ENCODE measurements around the gene CNOT11. TPM values are rescaled to one million over a fixed set of nuclear protein-coding genes. Genes with fewer than 3 reads are reported as not detected.
A peak's percentile ranks its signal among the peaks of the same experiment; 100 is the strongest.

The CNOT11 gene
- total and polyA plus RNA-seq, 2 of the 13 experiments (the other 11 are each of a cell fraction or from before 2014, with no cell fraction given), result 114 to 209 TPM

- FAIRE-seq (no peak), ATAC-seq (no peak), DNase-seq (ENCODE audit: low spot score) (no peak)
- Histone ChIP-seq H3K4me1 (ENCODE audit: insufficient read depth, low read length) (peaks cover 73% of the 10 kb centered on the region), H3K4me3 (replicated peaks in 1 of 3; ENCODE audit: insufficient read depth in 1 of 3, low read depth in 2 of 3, low read length in 3 of 3) (no peak overlapping the region), H2AFZ (ENCODE audit: low read length) (no peak overlapping the region), H3K9me3 (ENCODE audit: low read length) (no peaks in the 10 kb centered on the region), H3K27me3 (ENCODE audit: control insufficient read depth in 1 of 2, insufficient read depth in 2 of 2, low read length in 2 of 2) (no peaks in the 10 kb centered on the region; a peak in 1 of 5 replicates), H3K27ac (ENCODE audit: extremely low read length, insufficient read depth, low read length) (peak overlapping the region; percentile 32), H3K4me2 (ENCODE audit: low read depth, low read length) (peak overlapping the region; percentile 65), H3K36me3 (replicated peaks in 1 of 2; ENCODE audit: control insufficient read depth in 1 of 2, insufficient read depth in 2 of 2, low read length in 2 of 2) (peaks cover 9 to 34% of the 10 kb centered on the region in 2 experiments), H3K79me2 (ENCODE audit: insufficient read depth, low read length) (peaks cover 73% of the 10 kb centered on the region), H4K20me1 (ENCODE audit: insufficient read depth, low read length) (peaks cover 3% of the 10 kb centered on the region; the same call in 1 of the 2 replicates), H3K9ac (ENCODE audit: insufficient read depth, low read depth, low read length) (no peak overlapping the region)
- 90% methylated on average over 2 of the region's 2 CpGs for WGBS (ENCODE audit: low lambda C conversion rate)
- CTCF ChIA-PET (ENCODE audit: low intra/inter-chr PET ratio, low total read pairs), result no interaction called here
- in situ Hi-C loops (cut with HindIII; ENCODE audit: extremely low pct_ligation_motif_present, low pct_unique_long_range_greater_than_20kb) (no loop called here), intact Hi-C loops (cut with micrococcal nuclease; ENCODE audit: unreplicated experiment) (no loop called here)
- TF ChIP-seq ZSCAN25 (CRISPR knock-in tag; IDR thresholded peaks at IDR 0.05), result 0 out of 2 replicates have a peak, but pooled peaks have one; percentile 15
- no peak for TF ChIP-seq TP53 (CRISPR knock-in tag; conservative IDR thresholded peaks at IDR 0.05)
- BruUV-seq (replicated peaks), result no TSS peak
- POLR2A ChIA-PET, result interaction anchor here (1.0 to 1.4 kb wide), 3 partner anchors 10 to 52 kb away, joined by 3 read pairs; partner anchors contain the start of gene RNF149
These were observed 3.6 kb downstream of the CNOT11 start for GRCh38 chr2:101256316-101256715.

DNA sequence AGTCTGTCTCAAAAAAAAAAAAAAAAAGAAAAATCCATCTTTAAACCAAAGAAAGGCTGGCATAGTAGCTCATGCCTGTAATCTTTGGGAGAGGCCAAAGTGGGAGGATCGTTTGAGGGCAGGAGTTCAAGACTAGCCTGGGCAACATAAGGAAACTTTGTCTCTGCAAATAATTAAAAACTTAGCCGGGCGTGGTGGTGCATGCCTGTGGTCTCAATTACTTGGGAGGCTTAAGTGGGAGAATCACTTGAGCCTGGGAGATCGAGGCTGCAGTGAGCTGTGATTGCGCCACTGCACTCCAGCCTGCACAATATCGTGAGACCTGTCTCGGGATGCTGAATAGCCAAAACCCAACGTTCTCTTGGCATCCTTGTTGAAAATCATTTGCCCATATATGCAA is 6.1 kb downstream of the CNOT11 start:
- peaks cover 91% of the 10 kb centered on the region for H3K4me1 ChIP-seq (ENCODE audit: insufficient read depth, low read length)
- WGBS (ENCODE audit: low lambda C conversion rate), result 94% methylated on average over 8 of the region's 8 CpGs
- H3K9ac ChIP-seq (ENCODE audit: insufficient read depth, low read depth, low read length), result no peak overlapping the region
- H2AFZ ChIP-seq (ENCODE audit: low read length), result no peak overlapping the region
- no peak overlapping the region for H3K27ac ChIP-seq (ENCODE audit: extremely low read length, insufficient read depth, low read length)
- ChIA-PET CTCF (ENCODE audit: low intra/inter-chr PET ratio, low total read pairs) (no interaction called here), POLR2A (interaction anchor here (1.0 kb wide), 1 partner anchor 9 kb away, joined by 4 read pairs; no protein-coding TSS in a partner anchor)
- H3K9me3 ChIP-seq (ENCODE audit: low read length), result no peaks in the 10 kb centered on the region
- peaks cover 68% of the 10 kb centered on the region for H3K79me2 ChIP-seq (ENCODE audit: insufficient read depth, low read length)
- peaks cover 9 to 50% of the 10 kb centered on the region in 2 experiments for H3K36me3 ChIP-seq (replicated peaks in 1 of 2; ENCODE audit: control insufficient read depth in 1 of 2, insufficient read depth in 2 of 2, low read length in 2 of 2)
- H3K27me3 ChIP-seq (ENCODE audit: control insufficient read depth in 1 of 2, insufficient read depth in 2 of 2, low read length in 2 of 2), result no peaks in the 10 kb centered on the region; a peak in 1 of 5 replicates
- DNase-seq (ENCODE audit: low spot score) (no peak), FAIRE-seq (no peak), ATAC-seq (no peak)
- in situ Hi-C loops (cut with HindIII; ENCODE audit: extremely low pct_ligation_motif_present, low pct_unique_long_range_greater_than_20kb) (no loop called here), intact Hi-C loops (cut with micrococcal nuclease; ENCODE audit: unreplicated experiment) (no loop called here)
- BruUV-seq (replicated peaks), result no TSS peak
- H3K4me2 ChIP-seq (ENCODE audit: low read depth, low read length), result no peak overlapping the region
- H3K4me3 ChIP-seq (replicated peaks in 1 of 3; ENCODE audit: insufficient read depth in 1 of 3, low read depth in 2 of 3, low read length in 3 of 3), result no peak overlapping the region
- peaks cover 3% of the 10 kb centered on the region; the same call in 1 of the 2 replicates for H4K20me1 ChIP-seq (ENCODE audit: insufficient read depth, low read length)
- TF ChIP-seq CEBPB (IDR thresholded peaks at IDR 0.05; ENCODE audit: borderline replicate concordance, low read depth, low read length) (0 out of 2 replicates have a peak, but pooled peaks have one; percentile 13), ZNF879 (CRISPR knock-in tag; IDR thresholded peaks at IDR 0.05) (no peak), ZMYM2 (CRISPR knock-in tag; IDR thresholded peaks at IDR 0.05) (peak; percentile 53; the same call in 1 of the 2 replicates), NR2F2 (IDR thresholded peaks at IDR 0.05; ENCODE audit: borderline replicate concordance, low read depth) (no peak), EP300 (IDR thresholded peaks at IDR 0.05; ENCODE audit: low read depth in 2 of 2, low read length in 2 of 2) (no peak), EP300 (CRISPR knock-in tag; IDR thresholded peaks at IDR 0.05; ENCODE audit: borderline replicate concordance) (no peak), SALL2 (CRISPR knock-in tag; IDR thresholded peaks at IDR 0.05) (no peak), RORA (CRISPR knock-in tag; IDR thresholded peaks at IDR 0.05) (no peak), YY1 (IDR thresholded peaks at IDR 0.05; ENCODE audit: insufficient read depth, insufficient replicate concordance, low read depth, low read length) (no peak), RBFOX2 (IDR thresholded peaks at IDR 0.05; ENCODE audit: low read depth, low read length) (peak; percentile 34; the same call in 1 of the 2 replicates), ZNF557 (CRISPR knock-in tag; IDR thresholded peaks at IDR 0.05) (no peak), FOXJ3 (CRISPR knock-in tag; IDR thresholded peaks at IDR 0.05; ENCODE audit: borderline replicate concordance) (0 out of 2 replicates have a peak, but pooled peaks have one; percentile 18), ESRRA (CRISPR knock-in tag; IDR thresholded peaks at IDR 0.05; ENCODE audit: low read depth) (no peak), ZNF432 (CRISPR knock-in tag; IDR thresholded peaks at IDR 0.05; ENCODE audit: borderline replicate concordance) (no peak), MIXL1 (CRISPR knock-in tag; IDR thresholded peaks at IDR 0.05) (no peak), NFKB2 (CRISPR knock-in tag; IDR thresholded peaks at IDR 0.05; ENCODE audit: borderline replicate concordance) (no peak), ZNF800 (CRISPR knock-in tag; IDR thresholded peaks at IDR 0.05) (no peak)

All from HepG2 (cell line).